GM23338 (cell line): ENCODE measurements around the gene GDPD5. TPM values are rescaled to one million over a fixed set of nuclear protein-coding genes. Genes with fewer than 3 reads are reported as not detected.

Source experiments
- ATAC-seq: fragments of 200-7000 bp; cut with Tn5 transposase; 3 replicates; pipeline ENCODE4 v1.9.1; 2020
- DNase-seq: peaks from one replicate; pipeline ENCODE4 v3.0.0-alpha.2; 2015; ENCODE audit warnings: low spot score
- H2AFZ ChIP-seq: fragments of 200-600 bp; sonication (generic); 2 replicates; pipeline ENCODE4 v1.8.0; 2016; ENCODE audit warnings: antibody characterized with exemption, mild to moderate bottlenecking, moderate library complexity
- H3F3A ChIP-seq: fragments of 200-600 bp; sonication (generic); replicated peaks from 2 replicates; pipeline ENCODE4 v1.8.0; 2017; ENCODE audit warnings: antibody characterized with exemption, mixed run types, low read depth
- H3K27ac ChIP-seq: fragments of 200-600 bp; sonication (generic); 2 replicates; pipeline ENCODE4 v1.6.1; 2016; ENCODE audit warnings: low read depth
- H3K27me3 ChIP-seq: fragments of 200-600 bp; sonication (generic); 2 replicates; pipeline ENCODE4 v1.8.0; 2016; ENCODE audit warnings: mild to moderate bottlenecking, mixed run types, moderate library complexity; ENCODE audit not compliant: insufficient read depth
- H3K36me3 ChIP-seq: fragments of 200-600 bp; sonication (generic); 2 replicates; pipeline ENCODE4 v1.8.0; 2016; ENCODE audit warnings: mild to moderate bottlenecking; ENCODE audit not compliant: insufficient read depth
- H3K4me1 ChIP-seq: fragments of 200-600 bp; sonication (generic); 2 replicates; pipeline ENCODE4 v1.8.0; 2016; ENCODE audit warnings: mild to moderate bottlenecking, moderate library complexity; ENCODE audit not compliant: insufficient read depth
- H3K4me2 ChIP-seq: fragments of 200-600 bp; sonication (generic); 2 replicates; pipeline ENCODE4 v1.7.1; 2017; ENCODE audit warnings: mixed run types
- H3K4me3 ChIP-seq: fragments of 200-600 bp; sonication (generic); 2 replicates; pipeline ENCODE4 v1.6.1; 2016; ENCODE audit warnings: mixed run types
- H3K79me2 ChIP-seq: fragments of 200-600 bp; sonication (generic); replicated peaks from 2 replicates; pipeline ENCODE4 v1.8.0; 2017; ENCODE audit warnings: mild to moderate bottlenecking; ENCODE audit not compliant: insufficient read depth
- H3K9me2 ChIP-seq: fragments of 200-600 bp; sonication (generic); 2 replicates; pipeline ENCODE4 v1.8.0; 2017; ENCODE audit not compliant: insufficient read depth
- H4K20me1 ChIP-seq: fragments of 200-600 bp; sonication (generic); replicated peaks from 2 replicates; pipeline ENCODE4 v1.8.0; 2017; ENCODE audit warnings: mild to moderate bottlenecking; ENCODE audit not compliant: insufficient read depth
- H3K27ac Mint-ChIP-seq: 2 replicates; pipeline ENCODE4 v1.8.0; 2020; ENCODE audit warnings: inconsistent platforms, mild to moderate bottlenecking, moderate library complexity, mixed read lengths
- H3K27me3 Mint-ChIP-seq: 3 replicates; pipeline ENCODE4 v1.8.0; 2022; ENCODE audit warnings: low read depth, mild to moderate bottlenecking, moderate library complexity, mixed read lengths, inconsistent platforms; ENCODE audit not compliant: insufficient read depth, poor library complexity
- H3K36me3 Mint-ChIP-seq: 3 replicates; pipeline ENCODE4 v1.8.0; 2021; ENCODE audit warnings: low read depth, mild to moderate bottlenecking, inconsistent platforms, moderate library complexity, mixed read lengths
- H3K4me1 Mint-ChIP-seq: 3 replicates; pipeline ENCODE4 v1.8.0; 2020; ENCODE audit warnings: mild to moderate bottlenecking, inconsistent platforms, mixed read lengths
- H3K4me3 Mint-ChIP-seq: 3 replicates; pipeline ENCODE4 v1.8.0; 2021; ENCODE audit warnings: moderate library complexity, mild to moderate bottlenecking, inconsistent platforms, mixed read lengths
- H3K9me3 Mint-ChIP-seq: 3 replicates; pipeline ENCODE4 v1.8.0; 2020; ENCODE audit warnings: moderate library complexity, mild to moderate bottlenecking, inconsistent platforms, mixed read lengths
- CREB1 ChIP-seq: fragments of 250-450 bp; sonication (Bioruptor Pico); IDR thresholded peaks from 2 replicates; pipeline ENCODE4 v1.5.0; 2020; ENCODE audit warnings: low read depth, mild to moderate bottlenecking, moderate library complexity
- CTCF ChIP-seq, 2 experiments: fragments of 200-600 bp in 1 of 2; sonication (generic) in 1 of 2; conservative IDR thresholded peaks; 2 replicates each; pipeline versions ENCODE4 v1.5.1 to v1.6.1; 2016 to 2017; ENCODE audit warnings: antibody characterized with exemption in 2 of 2, low read depth in 2 of 2, mild to moderate bottlenecking in 2 of 2, moderate library complexity in 1 of 2
- ETS1 ChIP-seq: IDR thresholded peaks from 2 replicates; pipeline ENCODE4 v1.6.1; 2016; ENCODE audit warnings: antibody characterized with exemption
- EZH2 ChIP-seq: fragments of 200-600 bp; sonication (generic); IDR thresholded peaks from one replicate; pipeline ENCODE4 v1.8.0; 2017; ENCODE audit warnings: antibody characterized with exemption, mild to moderate bottlenecking, low read depth; ENCODE audit not compliant: unreplicated experiment
- EZH2phosphoT487 ChIP-seq: fragments of 200-600 bp; sonication (generic); IDR thresholded peaks from one replicate; pipeline ENCODE4 v1.8.1; 2018; ENCODE audit warnings: antibody characterized with exemption; ENCODE audit not compliant: unreplicated experiment
- NANOG ChIP-seq: IDR thresholded peaks from 2 replicates; pipeline ENCODE4 v1.6.1; 2016; ENCODE audit warnings: antibody characterized with exemption, borderline replicate concordance
- POLR2AphosphoS5 ChIP-seq: IDR thresholded peaks from 2 replicates; pipeline ENCODE4 v1.6.1; 2016; ENCODE audit warnings: antibody characterized with exemption, low read depth
- REST ChIP-seq: IDR thresholded peaks from one replicate; pipeline ENCODE4 v1.6.1; 2018; ENCODE audit warnings: antibody characterized with exemption; ENCODE audit not compliant: unreplicated experiment
- STAT1 ChIP-seq: IDR thresholded peaks from one replicate; pipeline ENCODE4 v1.6.1; 2016; ENCODE audit warnings: antibody characterized with exemption; ENCODE audit not compliant: unreplicated experiment
- ZNF114 ChIP-seq: fragments of 250-450 bp; sonication (Bioruptor Pico); IDR thresholded peaks from 2 replicates; pipeline ENCODE4 v1.5.0; 2020; ENCODE audit warnings: mild to moderate bottlenecking, moderate library complexity
- ZNF462 ChIP-seq: fragments of 250-450 bp; sonication (Bioruptor Pico); IDR thresholded peaks from 2 replicates; pipeline ENCODE4 v1.5.0; 2020; ENCODE audit warnings: mild to moderate bottlenecking, moderate library complexity
- polyA plus RNA-seq: library from polyadenylated mRNA; unstranded; fragments of >200 nt; fragmentation: Nextera tagmentation; extraction: Ambion mirVana; gene quantifications from 2 replicates; pipeline ENCODE4 v1.2.1, GENCODE V29; 2016
- total RNA-seq: library from RNA; depleted of rRNA; stranded (reverse); fragments of >200 nt; shearing (Covaris generic); gene quantifications from 2 replicates; pipeline ENCODE4 v1.2.3, GENCODE V29; 2014

The GDPD5 gene
- total and polyA plus RNA-seq, 2 experiments from 2014 or later = 1.6 to 4.9 TPM

- TF ChIP-seq ZNF462 = no peak
These were observed 9.6 kb downstream of the GDPD5 start (continued) for GRCh38 chr11:75516140-75516539.

GRCh38 chr11:75514596-75514995, 11.1 kb downstream of the GDPD5 start:
- Histone ChIP-seq H3K27me3 (no peaks in the 10 kb centered on the region), H2AFZ (no peak overlapping the region), H3K4me2 (no peak overlapping the region), H3K4me1 (no peaks in the 10 kb centered on the region), H3K9me2 (no peaks in the 10 kb centered on the region), H3K36me3 (no peaks in the 10 kb centered on the region), H3F3A (no peaks in the 10 kb centered on the region), H3K4me3 (no peak overlapping the region), H4K20me1 (no peaks in the 10 kb centered on the region), H3K79me2 (no peaks in the 10 kb centered on the region), H3K27ac (no peak overlapping the region)
- Mint-ChIP-seq H3K36me3 (no peaks in the 10 kb centered on the region), H3K9me3 (no peaks in the 10 kb centered on the region), H3K4me1 (peaks cover 18% of the 10 kb centered on the region; the same call in 2 of the 3 replicates), H3K27ac (no peak overlapping the region), H3K27me3 (peaks cover 10% of the 10 kb centered on the region), H3K4me3 (no peak overlapping the region)
- DNase-seq (no peak), ATAC-seq (no peak)
- TF ChIP-seq POLR2AphosphoS5 (no peak), CREB1 (CRISPR knock-in tag) (no peak), EZH2phosphoT487 (no peak), REST (no peak), STAT1 (no peak), EZH2 (no peak), NANOG (no peak), ETS1 (no peak), CTCF (conservative IDR thresholded peaks at IDR 0.05; ENCODE audit: low read depth in 2 of 2) (no peak), ZNF114 (CRISPR knock-in tag) (no peak)
